Trophoblast cell (in vitro differentiated cells and primary cell): ENCODE results near the gene NPIPB4.
"Not testable (repeated sequence)": the region's sequence is repeated elsewhere in the genome, so short reads cannot be mapped to it uniquely, and the experiment has no call there.

Experiments
- DNase-seq, 2 donors: peaks; one replicate each; pipeline ENCODE4 v3.0.0-alpha.2; 2016
- H2AFZ ChIP-seq: 2 replicates; pipeline ENCODE4 v1.6.1; 2013; ENCODE audit warnings: low read length, moderate library complexity, mild to moderate bottlenecking; ENCODE audit not compliant: insufficient read depth, poor library complexity
- H2AK5ac ChIP-seq: 2 replicates; pipeline ENCODE4 v1.6.1; 2013; ENCODE audit warnings: mild to moderate bottlenecking, low read length
- H2BK120ac ChIP-seq: 2 replicates; pipeline ENCODE4 v1.6.1; 2013; ENCODE audit warnings: low read length, mild to moderate bottlenecking, moderate library complexity; ENCODE audit not compliant: insufficient read depth, poor library complexity
- H2BK12ac ChIP-seq: 2 replicates; pipeline ENCODE4 v1.6.1; 2013; ENCODE audit warnings: mild to moderate bottlenecking, low read length, moderate library complexity
- H2BK5ac ChIP-seq: 2 replicates; pipeline ENCODE4 v1.6.1; 2013; ENCODE audit warnings: low read length, low read depth, moderate library complexity, mild to moderate bottlenecking; ENCODE audit not compliant: poor library complexity
- H3K14ac ChIP-seq: 2 replicates; pipeline ENCODE4 v1.6.1; 2013; ENCODE audit warnings: mild to moderate bottlenecking, low read length
- H3K18ac ChIP-seq: 2 replicates; pipeline ENCODE4 v1.6.1; 2013; ENCODE audit warnings: mild to moderate bottlenecking, low read length
- H3K23ac ChIP-seq: 2 replicates; pipeline ENCODE4 v1.6.1; 2013; ENCODE audit warnings: low read length
- H3K27ac ChIP-seq: 2 replicates; pipeline ENCODE4 v1.5.1; 2013; ENCODE audit warnings: low read depth, mild to moderate bottlenecking, inconsistent platforms, low read length, moderate library complexity
- H3K27me3 ChIP-seq: 2 replicates; pipeline ENCODE4 v1.6.1; 2013; ENCODE audit warnings: inconsistent platforms, mild to moderate bottlenecking, low read length, moderate library complexity; ENCODE audit not compliant: insufficient read depth
- H3K36me3 ChIP-seq, 2 experiments: 1 replicate in 1 of 2; 2 replicates in 1 of 2; pipeline ENCODE4 v1.6.1; 2013; ENCODE audit warnings: low read length in 2 of 2, mild to moderate bottlenecking in 2 of 2, moderate library complexity in 1 of 2; ENCODE audit not compliant: insufficient read depth in 2 of 2, control insufficient read depth in 1 of 2
- H3K4ac ChIP-seq: 2 replicates; pipeline ENCODE4 v1.6.1; 2013; ENCODE audit warnings: low read depth, mild to moderate bottlenecking, low read length, moderate library complexity
- H3K4me1 ChIP-seq, 2 experiments: 1 replicate in 1 of 2; 2 replicates in 1 of 2; pipeline ENCODE4 v1.6.1; 2013; ENCODE audit warnings: low read length in 2 of 2, mild to moderate bottlenecking in 2 of 2, moderate library complexity in 1 of 2; ENCODE audit not compliant: insufficient read depth in 2 of 2, control insufficient read depth in 1 of 2
- H3K4me2 ChIP-seq: 2 replicates; pipeline ENCODE4 v1.6.1; 2013; ENCODE audit warnings: inconsistent platforms, mild to moderate bottlenecking, low read length, moderate library complexity
- H3K4me3 ChIP-seq: 2 replicates; pipeline ENCODE4 v1.5.1; 2013; ENCODE audit warnings: mild to moderate bottlenecking, low read depth, low read length, inconsistent platforms
- H3K79me1 ChIP-seq: one replicate; pipeline ENCODE4 v1.6.1; 2013; ENCODE audit warnings: low read length
- H3K79me2 ChIP-seq: 2 replicates; pipeline ENCODE4 v1.6.1; 2013; ENCODE audit warnings: low read length, mild to moderate bottlenecking; ENCODE audit not compliant: control insufficient read depth, insufficient read depth, poor library complexity
- H3K9ac ChIP-seq: 2 replicates; pipeline ENCODE4 v1.6.1; 2013; ENCODE audit warnings: mild to moderate bottlenecking, low read length
- H3K9me3 ChIP-seq: 2 replicates; pipeline ENCODE4 v1.6.1; 2013; ENCODE audit warnings: low read depth, mild to moderate bottlenecking, control low read depth, inconsistent platforms, low read length; ENCODE audit not compliant: insufficient read depth
- H4K12ac ChIP-seq: 2 replicates; pipeline ENCODE4 v1.6.1; 2013; ENCODE audit warnings: low read depth, mild to moderate bottlenecking, low read length, moderate library complexity
- H4K8ac ChIP-seq: 2 replicates; pipeline ENCODE4 v1.6.1; 2013; ENCODE audit warnings: low read depth, mild to moderate bottlenecking, low read length, moderate library complexity
- H4K91ac ChIP-seq: one replicate; pipeline ENCODE4 v1.6.1; 2013; ENCODE audit warnings: low read depth, mild to moderate bottlenecking, low read length, moderate library complexity
- WGBS: extraction: QIAGEN DNeasy Blood & Tissue Kit; methylation state at CpG from one replicate; pipeline ENCODE4 v1.1.7; 2013; ENCODE audit warnings: missing lambda C conversion rate; ENCODE audit not compliant: insufficient read length, insufficient coverage; ENCODE audit errors: extremely low coverage; 5-methylcytosine and 5-hydroxymethylcytosine counted together

Gene NPIPB4

GRCh38 chr16:21820028-21820907, 37.3 kb downstream of the NPIPB4 start:
- peak overlapping the region; percentile 36 for H4K91ac ChIP-seq
- not testable (repeated sequence) for H2AK5ac ChIP-seq, H3K79me1 ChIP-seq, H3K27me3 ChIP-seq, H3K9me3 ChIP-seq, H3K4ac ChIP-seq, H3K36me3 ChIP-seq, H3K79me2 ChIP-seq, H2BK5ac ChIP-seq, H3K27ac ChIP-seq, H3K4me1 ChIP-seq, H3K23ac ChIP-seq, H2BK120ac ChIP-seq, H2BK12ac ChIP-seq
- DNase-seq = peak in 1 of 2 donors; percentile 5
- no CpG with 5 or more reads among the region's 55 CpGs for WGBS
- peak overlapping the region; percentile 37 for H4K12ac ChIP-seq
- H3K18ac ChIP-seq = peak overlapping the region; percentile 28
- peak overlapping the region; percentile 85 for H4K8ac ChIP-seq
- H2AFZ ChIP-seq = peak overlapping the region; percentile 14
- peak overlapping the region; percentile 69 for H3K4me2 ChIP-seq
- peak overlapping the region; percentile 85 for H3K9ac ChIP-seq
- H3K14ac ChIP-seq = peak overlapping the region; percentile 59
- H3K4me3 ChIP-seq = peak overlapping the region; percentile 82

- not testable (repeated sequence) for H2BK5ac ChIP-seq, H3K79me2 ChIP-seq, H3K9me3 ChIP-seq, H2AK5ac ChIP-seq, H2BK120ac ChIP-seq, H3K79me1 ChIP-seq, H3K4me3 ChIP-seq, H2BK12ac ChIP-seq, H4K8ac ChIP-seq, H3K23ac ChIP-seq, H3K27ac ChIP-seq, H3K18ac ChIP-seq, H4K12ac ChIP-seq, H4K91ac ChIP-seq, H3K4ac ChIP-seq, H3K14ac ChIP-seq, H2AFZ ChIP-seq, H3K27me3 ChIP-seq, H3K4me2 ChIP-seq, H3K4me1 ChIP-seq, DNase-seq, H3K9ac ChIP-seq, H3K36me3 ChIP-seq
- no CpG with 5 or more reads among the region's 10 CpGs for WGBS
Measured at GRCh38 chr16:21819617-21820016, 37.9 kb downstream of the NPIPB4 start.

GRCh38 chr16:21817012-21817411, 40.5 kb downstream of the NPIPB4 start:
- not testable (repeated sequence) for H3K4me3 ChIP-seq, H2AFZ ChIP-seq, H3K36me3 ChIP-seq, H3K4me1 ChIP-seq, H3K9ac ChIP-seq, H3K14ac ChIP-seq, H3K9me3 ChIP-seq, DNase-seq, H3K4me2 ChIP-seq, H3K79me1 ChIP-seq, H3K18ac ChIP-seq, H2BK5ac ChIP-seq, H4K12ac ChIP-seq, H3K4ac ChIP-seq, H3K27ac ChIP-seq, H2BK120ac ChIP-seq, H4K8ac ChIP-seq, H4K91ac ChIP-seq, H3K27me3 ChIP-seq, H2BK12ac ChIP-seq, H3K79me2 ChIP-seq, H2AK5ac ChIP-seq, H3K23ac ChIP-seq

GRCh38 chr16:21815694-21816093, 41.9 kb downstream of the NPIPB4 start:
- not testable (repeated sequence) for H2AFZ ChIP-seq, H3K9ac ChIP-seq, H4K91ac ChIP-seq, H3K18ac ChIP-seq, H3K27ac ChIP-seq, H3K79me2 ChIP-seq, H3K23ac ChIP-seq, H2BK120ac ChIP-seq, H4K8ac ChIP-seq, H3K27me3 ChIP-seq, H3K9me3 ChIP-seq, H2BK5ac ChIP-seq, H3K4ac ChIP-seq, H2AK5ac ChIP-seq, H4K12ac ChIP-seq, H3K4me1 ChIP-seq, H3K36me3 ChIP-seq, H2BK12ac ChIP-seq, H3K4me3 ChIP-seq, H3K79me1 ChIP-seq, DNase-seq, H3K4me2 ChIP-seq, H3K14ac ChIP-seq
- no CpG with 5 or more reads among the region's 11 CpGs for WGBS
